Endometrium (tissue), 2 donors: ENCODE measurements around the gene KCNT1.
"Not testable (repeated sequence)": the region's sequence is repeated elsewhere in the genome, so short reads cannot be mapped to it uniquely, and the experiment has no call there.

Source experiments
- FAIRE-seq: peaks from 2 replicates; lab custom pipeline; 2012; peaks lifted over from hg19 to GRCh38; lab: Jason Lieb, UNC
- donor health status: control.
- donor health status: control.

Gene KCNT1

GRCh38 chr9:135701959-135702721, at the start of gene KCNT1:
TSS of gene KCNT1 (plus strand) at chr9:135702185. CDS start at chr9:135702259, 74 bp downstream.
- no peak for FAIRE-seq

DNA sequence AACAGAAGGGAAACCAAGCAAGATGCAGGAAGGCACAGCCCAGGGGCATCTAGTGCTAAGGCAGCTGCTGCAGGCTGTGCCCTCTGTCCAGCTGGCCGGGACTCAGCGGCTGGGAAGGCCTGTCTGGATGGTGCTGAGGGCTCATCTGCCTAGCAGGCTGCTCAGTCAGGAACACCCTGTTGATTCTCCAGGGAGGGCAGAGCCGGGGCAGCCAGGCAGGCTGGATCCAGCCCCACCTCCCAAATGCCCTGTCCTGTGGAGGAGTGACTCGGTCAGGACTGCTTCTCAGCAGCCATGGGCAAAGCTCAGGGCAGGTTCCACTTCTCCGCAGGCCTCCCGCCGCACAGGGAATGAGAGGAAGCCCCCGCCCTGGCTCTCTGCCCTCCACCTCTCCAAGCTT, 46.7 kb upstream of the KCNT1 start:
- FAIRE-seq, result no peak

DNA sequence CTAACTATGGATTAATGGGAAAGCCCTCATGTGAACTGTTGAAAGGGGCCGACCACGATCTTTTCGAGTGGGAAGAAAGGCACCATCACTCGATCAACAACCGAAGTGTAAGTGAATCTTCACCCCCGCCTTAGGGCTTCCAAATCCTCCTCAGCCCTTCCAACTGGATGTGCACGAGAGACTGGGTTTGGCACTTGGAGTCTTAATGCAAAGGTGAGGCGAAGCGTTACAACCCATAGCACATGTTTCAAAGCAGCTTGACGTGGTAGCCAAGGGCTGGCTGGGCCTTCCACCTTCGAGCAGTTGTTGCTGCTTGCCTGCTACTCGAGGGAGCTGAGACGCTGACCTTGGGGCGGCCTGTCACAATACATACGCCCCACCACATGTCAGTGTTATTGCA, 44.6 kb upstream of the KCNT1 start:
- FAIRE-seq, result no peak

DNA sequence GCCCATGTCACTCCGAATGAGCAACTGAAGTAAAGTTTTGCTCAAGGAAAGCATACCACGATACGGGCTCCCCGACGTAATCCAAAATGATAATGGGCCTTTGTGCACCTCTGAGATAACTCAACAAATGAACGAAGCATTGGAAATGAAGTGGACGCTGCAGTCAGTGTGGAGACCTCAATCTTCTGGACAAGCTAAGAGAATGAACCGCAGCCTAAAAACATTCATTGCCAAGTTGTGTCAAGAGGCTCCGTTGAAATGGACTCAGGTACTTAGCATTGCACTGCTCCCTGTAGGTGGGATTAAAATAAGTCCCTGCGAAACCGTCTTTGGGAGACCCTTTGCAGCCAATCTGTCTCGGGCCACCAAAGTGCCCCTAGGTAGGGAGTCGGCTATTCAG, 42.7 kb upstream of the KCNT1 start:
- no peak for FAIRE-seq

DNA sequence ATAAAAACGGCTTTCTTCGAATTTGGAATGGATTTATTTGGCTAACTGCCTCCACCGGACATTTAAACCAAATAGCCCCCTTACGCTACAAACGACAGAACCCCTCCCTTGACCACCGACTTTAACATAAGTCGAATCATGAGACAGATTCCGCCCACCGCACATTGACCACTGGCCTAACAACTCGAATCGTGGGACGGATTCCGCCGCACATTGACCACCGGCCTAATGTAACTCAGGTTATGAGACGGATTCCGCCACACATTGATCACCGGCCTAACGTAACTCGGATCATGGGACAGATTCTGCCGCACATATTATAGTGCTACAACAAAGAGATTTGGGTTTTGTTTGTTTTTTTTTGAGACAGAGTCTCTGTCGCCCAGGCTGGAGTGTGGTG, 41.6 kb upstream of the KCNT1 start:
- no peak for FAIRE-seq

DNA sequence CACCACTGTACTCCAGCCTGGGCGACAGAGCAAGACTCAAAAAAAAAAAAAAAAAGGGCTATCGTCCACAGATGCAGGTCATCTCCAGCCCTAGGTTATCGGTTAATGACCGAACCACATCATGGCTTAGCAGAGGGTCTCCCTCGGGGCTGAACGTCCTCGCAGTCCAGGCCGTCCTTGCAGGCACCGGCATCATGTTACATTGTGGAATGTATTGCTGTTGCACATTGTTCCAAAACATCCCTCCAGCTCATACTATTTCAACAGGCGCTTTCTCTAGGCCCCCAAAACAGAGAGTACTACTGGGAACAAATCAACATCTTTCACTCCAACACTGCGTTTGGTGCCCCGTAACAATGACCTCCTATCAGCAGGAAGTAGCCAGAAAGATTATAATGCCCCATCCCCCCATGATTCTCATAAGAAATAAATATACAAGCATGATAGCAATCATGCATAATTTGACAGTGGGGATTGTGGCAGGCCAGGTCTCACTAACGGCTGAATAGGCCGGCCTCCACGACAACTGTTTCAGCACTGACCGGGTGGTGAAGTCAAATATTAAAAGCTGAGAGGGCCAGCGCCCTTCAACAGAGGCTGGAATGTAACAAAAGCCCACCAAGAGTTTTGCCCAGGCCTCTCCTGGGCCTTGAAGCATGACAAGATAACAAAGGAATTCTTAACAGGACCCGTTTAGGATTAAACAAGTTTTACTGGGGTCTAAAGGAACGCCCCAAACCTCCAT, 40.0 kb upstream of the KCNT1 start:
- FAIRE-seq, result no peak

- no peak for FAIRE-seq
Observed at GRCh38 chr9:135662758-135663450, 39.1 kb upstream of the KCNT1 start, which contains the start of gene LCN9. TSS of gene LCN9 (plus strand) at chr9:135663309. CDS start at chr9:135663322, 13 bp downstream.

GRCh38 chr9:135663451-135663770, 38.6 kb upstream of the KCNT1 start:
- no peak for FAIRE-seq

- FAIRE-seq, result no peak
Observed at GRCh38 chr9:135663857-135664256, 38.1 kb upstream of the KCNT1 start.

GRCh38 chr9:135664266-135664665, 37.7 kb upstream of the KCNT1 start:
- no peak for FAIRE-seq

GRCh38 chr9:135664801-135665794, 36.9 kb upstream of the KCNT1 start:
- no peak for FAIRE-seq

DNA sequence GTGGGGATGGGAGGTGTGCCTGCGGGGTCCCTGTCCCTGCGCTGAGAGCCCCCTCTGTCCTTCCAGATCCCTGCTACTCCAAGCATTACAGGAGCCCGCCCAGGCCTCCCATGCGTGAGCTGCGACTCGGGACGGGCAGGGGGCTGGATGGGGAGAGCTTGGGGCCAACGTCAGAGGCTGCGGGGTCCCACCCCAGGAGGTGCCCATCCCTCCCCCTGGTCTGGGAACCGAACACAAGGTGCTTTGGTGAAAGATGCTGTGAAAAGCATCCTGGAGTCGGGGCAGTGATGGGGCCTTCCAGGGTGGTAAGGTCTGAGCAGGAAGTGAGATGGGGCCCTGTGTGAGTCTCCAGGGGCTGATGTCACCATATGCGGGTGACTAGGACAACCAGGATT, 36.2 kb upstream of the KCNT1 start:
- FAIRE-seq, result no peak

DNA sequence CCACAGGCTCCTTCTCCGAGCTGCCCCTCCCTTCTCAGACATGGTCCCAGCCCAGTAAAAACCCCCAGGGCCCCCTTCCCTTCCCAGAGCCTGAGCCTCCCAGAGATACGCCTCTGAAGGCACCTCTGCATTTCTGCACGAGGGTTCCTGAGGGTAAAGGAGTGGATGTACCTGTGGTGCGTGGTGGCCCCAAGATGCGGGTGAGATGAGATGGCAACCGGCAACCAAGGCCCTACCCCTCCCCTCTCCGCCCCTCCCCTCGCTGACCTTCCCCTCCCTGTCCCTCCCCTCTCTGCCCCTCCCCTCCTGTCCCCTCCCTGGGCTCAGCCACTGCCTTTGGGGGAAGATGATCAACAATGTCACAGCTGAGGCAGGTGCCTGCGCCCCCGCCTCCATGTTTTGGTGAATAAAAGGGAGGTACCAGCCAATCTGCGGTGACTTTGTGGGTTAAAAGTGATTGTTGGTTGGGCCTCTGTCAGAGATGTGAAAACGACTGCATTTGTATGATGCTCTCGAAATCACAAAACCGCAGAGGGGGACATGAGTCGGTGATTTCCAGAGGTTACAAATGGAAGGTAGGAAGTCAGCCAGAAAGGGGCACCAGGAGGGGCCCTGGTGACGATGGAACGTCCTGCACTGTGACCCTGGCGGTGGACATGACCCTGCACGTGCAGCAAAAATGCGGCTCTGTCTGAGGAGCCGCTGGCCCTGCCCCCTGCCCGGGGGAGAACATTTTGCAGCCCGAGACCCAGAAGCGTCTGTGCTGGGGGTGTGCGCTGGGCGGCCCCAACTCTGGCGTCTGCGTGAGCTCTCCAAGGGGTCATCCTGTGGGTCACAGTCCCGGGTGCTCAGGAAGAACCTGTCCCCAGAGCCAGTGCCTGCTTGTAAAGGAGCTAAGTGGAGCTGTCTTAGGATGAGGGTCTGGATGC, 35.2 kb upstream of the KCNT1 start:
- no peak for FAIRE-seq

GRCh38 chr9:135667463-135668001, 34.5 kb upstream of the KCNT1 start:
- FAIRE-seq, result no peak

- not testable (repeated sequence) for FAIRE-seq
Observed at GRCh38 chr9:135669018-135669417, 33.0 kb upstream of the KCNT1 start.

- FAIRE-seq, result no peak
Observed at GRCh38 chr9:135669616-135670285, 32.2 kb upstream of the KCNT1 start.

DNA sequence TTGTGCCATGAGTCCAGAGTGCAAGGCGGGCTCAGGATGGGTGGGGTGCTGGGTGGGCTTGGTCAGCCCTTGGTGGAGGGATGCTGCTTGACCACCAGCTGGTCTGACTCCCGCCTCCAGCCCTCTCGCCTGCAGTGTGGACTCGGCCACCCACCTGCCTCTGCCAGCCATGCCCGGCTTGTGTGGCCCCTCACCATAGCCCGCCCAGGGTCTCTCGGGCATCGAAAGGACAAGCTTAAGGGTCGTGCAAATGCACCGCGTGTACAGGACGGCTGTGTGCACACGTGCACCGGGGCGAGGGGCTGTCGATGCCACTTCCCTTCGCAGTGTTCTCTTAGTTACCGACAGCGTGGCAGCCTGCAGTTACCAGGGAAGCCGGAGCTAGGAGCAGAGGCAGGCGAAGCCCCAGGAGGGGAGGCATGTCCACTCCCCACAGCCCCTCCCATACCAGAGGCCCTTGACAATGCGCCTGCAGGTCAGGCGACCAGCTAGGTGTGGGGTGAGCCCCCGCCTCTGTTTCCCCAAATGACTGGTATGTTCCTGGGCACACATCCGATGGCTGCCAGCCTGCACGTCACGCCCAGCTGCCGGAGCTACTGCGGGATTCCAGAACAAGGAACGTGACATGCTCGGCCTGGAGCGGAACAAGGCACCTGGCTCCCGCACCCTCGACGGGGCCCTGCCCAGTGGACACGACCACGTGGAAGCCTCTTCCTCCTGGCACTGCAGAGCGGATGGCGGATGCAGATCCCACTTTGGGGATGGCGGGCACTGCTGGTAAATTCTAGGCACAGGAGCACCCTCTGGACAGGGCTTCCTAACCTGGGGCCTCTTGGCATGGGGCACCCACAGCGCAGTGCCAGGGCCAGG, 31.0 kb upstream of the KCNT1 start:
- FAIRE-seq, result no peak

DNA sequence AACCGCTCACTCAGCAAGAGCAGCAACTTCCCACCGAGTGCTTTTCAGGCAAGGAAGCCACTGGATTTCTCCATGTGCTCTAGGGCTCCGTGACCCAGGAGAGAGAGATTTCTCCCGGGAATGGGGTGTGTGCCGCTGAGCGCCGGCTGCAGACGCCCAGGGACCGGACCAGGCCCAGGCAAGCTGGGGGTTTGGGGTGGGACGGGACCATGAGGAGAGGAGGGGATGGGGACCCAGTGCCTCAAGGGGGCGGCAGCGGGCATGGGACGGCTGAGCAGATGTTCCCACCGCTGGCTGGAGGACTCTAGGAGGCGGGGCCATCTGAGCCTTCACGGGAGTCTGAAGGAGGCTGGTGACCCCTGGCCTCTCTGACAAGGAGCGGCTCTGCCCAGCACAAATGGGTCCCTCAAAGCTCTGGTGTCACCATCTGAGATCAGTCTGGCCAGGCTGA, 30.4 kb upstream of the KCNT1 start:
- FAIRE-seq, result no peak

DNA sequence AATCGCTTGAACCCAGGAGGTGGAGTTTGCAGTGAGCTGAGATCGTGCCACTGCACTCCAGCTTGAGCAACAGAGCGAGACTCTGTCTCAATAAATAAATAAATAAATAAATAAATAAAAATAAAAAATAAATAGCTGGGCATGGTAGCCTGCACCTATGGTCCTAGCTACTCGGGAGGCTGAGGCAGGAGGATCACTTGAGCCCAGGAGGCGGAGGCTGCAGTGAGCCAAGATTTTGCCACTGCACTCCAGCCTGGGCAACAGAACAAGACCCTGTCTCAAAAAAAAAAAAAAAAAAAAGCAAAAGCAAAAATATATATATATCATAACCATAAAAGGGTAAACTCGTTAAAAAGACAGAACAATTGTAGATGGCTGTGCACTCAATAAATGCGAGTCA, 29.2 kb upstream of the KCNT1 start:
- FAIRE-seq, result not testable (repeated sequence)
